K562 (cell line): ENCODE data around the gene FOXD4. TPM values are rescaled to one million over a fixed set of nuclear protein-coding genes. Genes with fewer than 3 reads are reported as not detected.
"Not testable (repeated sequence)": the region's sequence is repeated elsewhere in the genome, so short reads cannot be mapped to it uniquely, and the experiment has no call there.

ENCODE experiments used
- ATAC-seq: fragments of 200-7000 bp; cut with Tn5 transposase; 3 replicates; pipeline ENCODE4 v1.9.1; 2020; ENCODE audit warnings: moderate library complexity
- BruUV-seq: library from RNA; stranded (reverse); fragments of 400-500 nt; replicated peaks from 2 replicates; lab custom pipeline; 2021; lab: Mats Ljungman, UMichigan
- CTCF ChIA-PET: fragments of 300-600 bp; formaldehyde crosslinking; extraction: SDS; loops from one replicate; lab custom pipeline; 2021; ENCODE audit warnings: low intra/inter-chr PET ratio; lab: Yijun Ruan, JAX
- POLR2A ChIA-PET: fragments of 300-600, 350-650 bp; sonication (Branson Sonifier 250); formaldehyde crosslinking; extraction: SDS; loops from one replicate; lab custom pipeline; 2021; ENCODE audit warnings: antibody characterized with exemption, inconsistent platforms; lab: Yijun Ruan, JAX
- DNase-seq, 4 experiments: peaks; one replicate each; pipeline versions ENCODE4 v3.0.0 to v3.0.0-alpha.2; 2011 to 2018; ENCODE audit warnings: low spot score in 3 of 4, mixed read lengths in 3 of 4; ENCODE audit errors: extremely low read depth in 1 of 4
- FAIRE-seq: peaks from 2 replicates; lab custom pipeline; 2011; peaks lifted over from hg19 to GRCh38; lab: Jason Lieb, UNC
- H2AFZ ChIP-seq: 2 replicates; pipeline ENCODE4 v1.6.0; 2011; ENCODE audit warnings: low read depth, low read length, control low read depth, inconsistent platforms
- H3K27ac ChIP-seq: fragments of 200-600 bp; 3 replicates; pipeline ENCODE4 v1.8.0; 2011; ENCODE audit warnings: low read depth, mild to moderate bottlenecking, control low read depth, inconsistent platforms, low read length, moderate library complexity, mixed read lengths; ENCODE audit errors: extremely low read depth
- H3K27me3 ChIP-seq, 2 experiments: fragments of 300-600 bp in 1 of 2; 2 replicates in 1 of 2; 3 replicates in 1 of 2; pipeline versions ENCODE4 v1.6.0 to v1.8.0; 2011; ENCODE audit warnings: inconsistent platforms in 2 of 2, low read length in 2 of 2, mild to moderate bottlenecking in 1 of 2, mixed read lengths in 1 of 2, moderate library complexity in 1 of 2; ENCODE audit not compliant: control insufficient read depth in 2 of 2, insufficient read depth in 2 of 2
- H3K36me3 ChIP-seq: fragments of 300-600 bp; 3 replicates; pipeline ENCODE4 v1.8.0; 2011; ENCODE audit warnings: mild to moderate bottlenecking, low read length, inconsistent platforms; ENCODE audit not compliant: control insufficient read depth, insufficient read depth
- H3K4me1 ChIP-seq, 2 experiments: fragments of 200-600 bp in 1 of 2; replicated peaks in 1 of 2; 2 replicates in 1 of 2; 3 replicates in 1 of 2; pipeline versions ENCODE4 v1.5.1 to v1.8.0; 2011; ENCODE audit warnings: inconsistent platforms in 2 of 2, low read length in 2 of 2, mild to moderate bottlenecking in 1 of 2, mixed read lengths in 1 of 2, moderate library complexity in 1 of 2; ENCODE audit not compliant: control insufficient read depth in 2 of 2, insufficient read depth in 2 of 2
- H3K4me2 ChIP-seq: 2 replicates; pipeline ENCODE4 v1.6.1; 2011; ENCODE audit warnings: low read length, control low read depth, inconsistent platforms, mixed read lengths; ENCODE audit not compliant: insufficient read depth
- H3K4me3 ChIP-seq: fragments of 200-600 bp; sonication (generic), shearing (Covaris generic); 2 replicates; pipeline ENCODE4 v1.5.1; 2016; ENCODE audit warnings: control low read depth, inconsistent platforms
- H3K79me2 ChIP-seq: fragments of 200-600 bp; 3 replicates; pipeline ENCODE4 v1.8.0; 2011; ENCODE audit warnings: low read length, inconsistent platforms; ENCODE audit not compliant: control insufficient read depth, insufficient read depth
- H3K9ac ChIP-seq, 2 experiments: 2 replicates each; pipeline versions ENCODE4 v1.6.0 to v1.6.1; 2011; ENCODE audit warnings: low read depth in 2 of 2, low read length in 2 of 2, control low read depth in 1 of 2, inconsistent platforms in 1 of 2, mild to moderate bottlenecking in 1 of 2, mixed read lengths in 1 of 2; ENCODE audit not compliant: insufficient read depth in 1 of 2
- H3K9me1 ChIP-seq: one replicate; pipeline ENCODE4 v1.6.0; 2011; ENCODE audit warnings: inconsistent platforms, mild to moderate bottlenecking, low read length, moderate library complexity; ENCODE audit not compliant: control insufficient read depth, insufficient read depth
- H3K9me3 ChIP-seq: replicated peaks from 2 replicates; pipeline ENCODE4 v1.5.1; 2011; ENCODE audit warnings: low read depth, low read length, inconsistent platforms; ENCODE audit not compliant: control insufficient read depth, insufficient read depth
- H4K20me1 ChIP-seq: replicated peaks from 2 replicates; pipeline ENCODE4 v1.6.1; 2011; ENCODE audit warnings: low read length, inconsistent platforms, mixed read lengths; ENCODE audit not compliant: control insufficient read depth, insufficient read depth
- CBFA2T3 ChIP-seq: fragments of 450-650 bp; IDR thresholded peaks from 2 replicates; pipeline ENCODE4 v1.6.1; 2017
- FOSL1 ChIP-seq: fragments of 200-800 bp; sonication (Bioruptor generic); conservative IDR thresholded peaks from 2 replicates; pipeline ENCODE4 v1.6.1; 2016; ENCODE audit warnings: missing genetic modification characterization, missing compliant biosample characterization
- JUND ChIP-seq, 2 experiments: IDR thresholded peaks; 2 replicates in 1 of 2; 3 replicates in 1 of 2; pipeline ENCODE4 v1.6.1; 2011; ENCODE audit warnings: borderline replicate concordance in 2 of 2, low read depth in 2 of 2, low read length in 2 of 2, improper control_type of control experiment in 1 of 2, missing biosample characterization in 1 of 2, missing genetic modification characterization in 1 of 2, missing genetic modification reagents in 1 of 2
- SMARCA4 ChIP-seq: fragments of 450-650 bp; IDR thresholded peaks from 2 replicates; pipeline ENCODE4 v1.6.1; 2016
- WGBS: fragments of 100-300 bp; shearing (Covaris generic); methylation state at CpG from one replicate; pipeline ENCODE4 v1.1.6; 2016; ENCODE audit warnings: low coverage, mixed read lengths; ENCODE audit not compliant: insufficient coverage; ENCODE audit errors: missing lambda C conversion rate; 5-methylcytosine and 5-hydroxymethylcytosine counted together
- in situ Hi-C: fragments of 300-500 bp; cut with MboI; formaldehyde crosslinking; loops from 4 replicates; pipeline ENCODE4 v1.15.0; 2018; ENCODE audit warnings: inconsistent platforms, mixed read lengths
- intact Hi-C: fragments of 100-400 bp; cut with micrococcal nuclease; formaldehyde crosslinking; loops from 2 replicates; pipeline ENCODE4 v1.14.2; 2022
- polyA plus RNA-seq, 8 experiments: library from polyadenylated mRNA; depleted of rRNA in 4 of 8; stranded (reverse) in 5 of 8; unstranded in 3 of 8; fragments of >200 nt; fragmentation: Nextera tagmentation in 2 of 8; fragmentation: Illumina TruSeq in 1 of 8; extraction: Ambion mirVana in 2 of 8; extraction: Trizol in 1 of 8; gene quantifications; 2 replicates each; pipeline versions ENCODE4 v1.2.1 to v1.2.3, GENCODE V29; 2011 to 2014; ENCODE audit warnings: inconsistent platforms in 1 of 8, missing spikeins in 1 of 8
- total RNA-seq, 7 experiments: library from RNA; depleted of rRNA in 6 of 7; stranded (reverse); fragments of >200 nt in 6 of 7; fragmentation: Illumina TruSeq in 2 of 7; extraction: Trizol in 2 of 7; gene quantifications; 2 replicates each; pipeline versions ENCODE4 v1.2.1 to v1.2.3, GENCODE V29; 2011 to 2021; ENCODE audit warnings: low replicate concordance in 1 of 7

FOXD4 gene
- total and polyA plus RNA-seq, 9 of the 15 experiments (the other 6 are each of a cell fraction or from before 2014, with no cell fraction given): 0.06 to 1.0 (median 0.53) TPM; not detected in 1

DNA sequence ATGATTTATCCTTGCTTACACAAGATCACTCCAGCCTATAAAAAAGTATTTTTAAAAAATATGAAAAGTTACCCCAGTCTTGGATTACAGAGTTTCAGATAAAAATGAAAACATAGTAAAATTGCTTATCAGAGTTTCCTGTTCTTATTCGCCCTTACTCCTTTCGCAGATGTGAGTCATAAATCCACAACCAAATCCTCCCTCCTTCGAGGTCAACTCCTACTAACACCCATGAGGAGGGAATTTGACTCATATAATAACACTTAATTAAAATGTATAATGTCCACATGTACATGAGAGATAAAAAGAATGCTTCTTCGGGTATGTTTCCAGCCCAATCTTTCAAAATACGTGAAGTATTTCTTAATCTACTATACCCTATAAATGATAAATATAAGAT is 23.9 kb downstream of the FOXD4 start:
- peak; percentile 81 for ATAC-seq
- in situ Hi-C loops; H3K9me3 ChIP-seq; H3K4me2 ChIP-seq; DNase-seq; intact Hi-C loops; H2AFZ ChIP-seq; H3K36me3 ChIP-seq; H3K79me2 ChIP-seq; CTCF ChIA-PET; BruUV-seq; H3K27ac ChIP-seq; H3K4me1 ChIP-seq; H3K4me3 ChIP-seq; H3K9ac ChIP-seq; POLR2A ChIA-PET; FAIRE-seq; H4K20me1 ChIP-seq; H3K27me3 ChIP-seq; H3K9me1 ChIP-seq; TF ChIP-seq JUND (tag; IDR thresholded peaks at IDR 0.05; ENCODE audit: borderline replicate concordance, low read depth, low read length): not testable (repeated sequence)
- TF ChIP-seq FOSL1 (peak; percentile 62), CBFA2T3 (peak; percentile 32; the same call in 1 of the 2 replicates), SMARCA4 (0 out of 2 replicates have a peak, but pooled peaks have one; percentile 12), JUND (IDR thresholded peaks at IDR 0.05; ENCODE audit: borderline replicate concordance, low read depth, low read length) (peak; percentile 34; the same call in 1 of the 2 replicates)
- WGBS: 0% methylated on average over 2 of the region's 5 CpGs

DNA sequence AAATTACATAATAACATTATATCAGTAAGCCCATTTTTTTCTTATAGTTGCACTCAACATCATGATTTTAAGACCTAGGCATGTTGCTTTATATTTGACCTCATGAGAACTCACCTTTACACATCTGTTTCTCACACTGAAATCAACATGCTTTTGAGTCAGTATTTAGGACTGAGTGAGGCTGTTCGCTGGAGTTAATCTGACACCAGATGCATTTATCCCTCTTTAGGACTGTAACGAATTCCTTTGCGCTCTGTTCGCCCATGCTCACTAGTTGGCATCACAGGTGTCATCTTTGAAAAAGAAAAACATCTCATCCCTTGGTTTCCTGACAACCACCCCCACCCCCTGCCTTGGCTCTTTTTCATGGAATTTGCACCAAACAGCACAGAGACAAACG is 24.3 kb downstream of the FOXD4 start:
- BruUV-seq, H3K9me1 ChIP-seq, H3K27ac ChIP-seq, H2AFZ ChIP-seq, CTCF ChIA-PET, H3K27me3 ChIP-seq, H3K9me3 ChIP-seq, H3K4me2 ChIP-seq, H4K20me1 ChIP-seq, H3K4me3 ChIP-seq, H3K36me3 ChIP-seq, FAIRE-seq, in situ Hi-C loops, H3K9ac ChIP-seq, H3K4me1 ChIP-seq, intact Hi-C loops, DNase-seq, H3K79me2 ChIP-seq, POLR2A ChIA-PET: not testable (repeated sequence)
- ATAC-seq: peak; percentile 7; the same call in 2 of the 3 replicates
- 0% methylated on average over 4 of the region's 5 CpGs for WGBS

DNA sequence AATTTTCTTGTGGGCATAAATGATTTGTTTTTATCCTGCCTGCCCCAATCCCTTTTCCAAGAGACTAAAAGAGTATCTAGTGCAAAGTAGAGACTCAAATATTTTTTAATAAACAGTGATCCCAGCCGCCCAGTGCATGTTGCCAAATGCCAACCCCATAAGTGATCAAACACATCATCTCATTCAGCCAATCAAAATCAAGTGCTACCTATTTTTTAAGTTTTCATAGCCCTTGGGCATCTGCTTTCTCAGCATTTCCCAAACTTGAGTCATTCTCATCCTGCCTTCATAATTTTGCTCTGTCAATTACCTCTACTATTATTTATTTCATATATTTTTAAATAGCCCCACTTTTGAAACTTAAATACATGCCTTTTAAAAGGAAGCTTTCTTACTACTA is 27.4 kb downstream of the FOXD4 start:
- ATAC-seq, H3K9ac ChIP-seq, H3K4me1 ChIP-seq, H3K9me1 ChIP-seq, H3K27me3 ChIP-seq, H3K79me2 ChIP-seq, POLR2A ChIA-PET, H3K36me3 ChIP-seq, FAIRE-seq, CTCF ChIA-PET, intact Hi-C loops, H3K4me2 ChIP-seq, H4K20me1 ChIP-seq, H3K4me3 ChIP-seq, H3K9me3 ChIP-seq, in situ Hi-C loops, H3K27ac ChIP-seq, DNase-seq, BruUV-seq, H2AFZ ChIP-seq: not testable (repeated sequence)
- WGBS: 57% methylated on average over 1 of the region's 1 CpG
